ENCODE data around the gene BDKRB1.

BDKRB1 gene

GRCh38 chr14:96303981-96304380 lies 48.0 kb downstream of the BDKRB1 start:
- DNase-seq (ENCODE audit: low spot score) = no peak
- TF ChIP-seq CTCF (IDR thresholded peaks at IDR 0.05) = no peak
- no peak overlapping the region for H3K4me3 ChIP-seq
- no peak overlapping the region for H3K27ac ChIP-seq

GRCh38 chr14:96304956-96305355 lies 48.9 kb downstream of the BDKRB1 start:
- Histone ChIP-seq H3K27ac (no peak overlapping the region), H3K4me3 (no peak overlapping the region)
- DNase-seq (ENCODE audit: low spot score) = no peak
- TF ChIP-seq CTCF (IDR thresholded peaks at IDR 0.05) = no peak

GRCh38 chr14:96307434-96307833 lies 51.4 kb downstream of the BDKRB1 start:
- DNase-seq (ENCODE audit: low spot score) = no peak
- no peak for TF ChIP-seq CTCF (IDR thresholded peaks at IDR 0.05)
- no peak overlapping the region for H3K27ac ChIP-seq
- no peak overlapping the region for H3K4me3 ChIP-seq

DNA sequence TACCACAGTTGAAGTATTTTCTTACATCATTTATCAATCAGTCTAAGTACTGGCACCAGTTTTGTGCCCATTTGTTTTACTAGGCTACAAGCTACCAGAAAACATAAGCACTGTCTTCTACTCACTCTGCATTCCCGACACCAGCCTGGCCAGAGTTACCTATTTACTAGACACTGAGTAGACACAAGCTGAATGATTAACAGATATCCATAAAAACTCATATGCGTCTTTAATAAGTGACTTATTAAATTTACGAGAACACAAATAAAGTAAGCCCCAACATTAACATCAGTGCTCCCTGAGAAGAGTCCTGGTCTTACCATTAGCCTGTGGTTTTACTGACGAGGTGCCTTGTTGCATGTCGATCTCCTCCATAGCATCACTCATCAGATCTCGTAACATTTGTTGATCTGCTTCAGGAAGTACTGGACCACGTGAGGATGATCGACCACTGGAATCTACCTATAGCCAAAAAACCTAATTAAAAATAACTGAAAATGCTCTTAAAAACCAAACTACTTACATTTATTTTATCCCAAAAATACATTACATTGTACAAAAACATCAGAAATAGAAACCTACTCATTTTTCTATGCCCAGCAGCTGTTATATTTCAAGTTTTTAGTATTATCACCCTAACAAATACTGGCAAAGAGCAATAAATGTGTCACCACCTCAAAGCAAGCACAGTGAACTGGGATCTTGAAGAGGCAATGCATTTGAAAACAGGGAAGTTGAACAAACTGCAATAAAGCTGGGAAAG lies 53.3 kb downstream of the BDKRB1 start:
- no peak for TF ChIP-seq CTCF (IDR thresholded peaks at IDR 0.05)
- no peak for DNase-seq (ENCODE audit: low spot score)
- no peak overlapping the region for H3K27ac ChIP-seq
- H3K4me3 ChIP-seq = no peak overlapping the region

DNA sequence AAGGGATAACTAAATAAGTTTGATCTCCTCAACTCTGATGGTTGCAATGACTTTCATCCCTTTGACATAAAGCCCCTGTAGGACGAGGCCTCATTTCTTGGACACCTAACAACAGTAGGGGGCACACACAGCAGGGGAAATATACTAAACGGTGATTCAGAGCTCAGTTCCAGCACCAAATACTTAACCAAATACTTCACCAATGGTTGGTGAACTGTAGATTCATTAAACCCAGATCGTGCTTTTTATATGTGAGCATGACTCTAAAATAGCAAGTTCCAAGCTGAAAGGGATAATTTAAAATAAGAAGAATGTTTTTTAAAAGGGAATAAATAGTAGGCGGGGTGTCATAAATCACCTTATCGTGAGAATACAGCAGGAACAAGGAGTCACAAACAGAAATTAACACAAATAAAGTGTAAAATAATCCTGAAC lies 53.9 kb downstream of the BDKRB1 start:
- H3K4me3 ChIP-seq = no peak overlapping the region
- DNase-seq (ENCODE audit: low spot score) = no peak
- no peak for TF ChIP-seq CTCF (IDR thresholded peaks at IDR 0.05)
- no peak overlapping the region for H3K27ac ChIP-seq

DNA sequence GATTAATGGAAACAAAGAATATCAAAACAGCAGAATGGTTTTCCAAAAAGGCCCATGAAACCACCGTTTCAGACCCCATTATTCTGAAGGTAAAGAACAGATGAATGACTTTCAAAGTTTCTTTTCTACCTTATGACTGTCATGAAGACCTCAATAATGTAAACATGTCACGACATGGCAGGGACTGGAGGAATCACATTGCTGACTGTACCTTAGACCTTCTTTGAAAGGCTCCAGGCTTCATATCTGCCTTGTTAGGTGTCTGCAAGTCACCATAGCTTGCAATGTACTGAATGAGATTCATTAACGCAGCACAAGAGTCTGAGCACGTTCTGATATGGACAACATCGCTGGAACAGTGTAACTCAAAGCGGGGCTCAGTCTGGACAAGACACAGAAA lies 54.9 kb downstream of the BDKRB1 start:
- no peak for TF ChIP-seq CTCF (IDR thresholded peaks at IDR 0.05)
- no peak for DNase-seq (ENCODE audit: low spot score)
- H3K27ac ChIP-seq = no peak overlapping the region
- H3K4me3 ChIP-seq = no peak overlapping the region

Measured in coronary artery (tissue), 2 donors.